SU-DHL-6 (cell line): ENCODE data around the gene RAP1B.

ENCODE experiments used
- H2AFZ ChIP-seq: fragments of 200-600 bp; sonication (generic); 2 replicates; pipeline ENCODE4 v1.6.1; 2014; ENCODE audit warnings: low read depth, mild to moderate bottlenecking, moderate library complexity, mixed read lengths, antibody characterized with exemption, low read length; ENCODE audit not compliant: severe bottlenecking
- H3F3A ChIP-seq: fragments of 200-600 bp; shearing (Covaris generic); 2 replicates; pipeline ENCODE4 v1.6.0; 2016; ENCODE audit warnings: antibody characterized with exemption, mild to moderate bottlenecking; ENCODE audit not compliant: insufficient read depth
- H3K27ac ChIP-seq: fragments of 200-600 bp; sonication (generic); 2 replicates; pipeline ENCODE4 v1.5.1; 2016; ENCODE audit warnings: low read depth, mild to moderate bottlenecking, low read length, moderate library complexity, mixed read lengths
- H3K27me3 ChIP-seq: fragments of 200-600 bp; sonication (generic), shearing (Covaris generic); 2 replicates; pipeline ENCODE4 v1.6.0; 2014; ENCODE audit warnings: mild to moderate bottlenecking, low read length
- H3K36me3 ChIP-seq: fragments of 200-600 bp; sonication (generic); 2 replicates; pipeline ENCODE4 v1.6.1; 2014; ENCODE audit warnings: mild to moderate bottlenecking, low read length, mixed read lengths
- H3K4me2 ChIP-seq: fragments of 300-600, 200-600 bp; shearing (Covaris generic), sonication (generic); 2 replicates; pipeline ENCODE4 v1.6.0; 2014; ENCODE audit warnings: low read length, low read depth, mild to moderate bottlenecking; ENCODE audit not compliant: poor library complexity, severe bottlenecking
- H3K4me3 ChIP-seq: fragments of 200-600 bp; sonication (generic); 2 replicates; pipeline ENCODE4 v1.5.1; 2014; ENCODE audit warnings: antibody characterized with exemption, low read length, mild to moderate bottlenecking, mixed read lengths; ENCODE audit not compliant: insufficient read depth, poor library complexity, severe bottlenecking
- H3K79me2 ChIP-seq: fragments of 200-600 bp; sonication (generic); 2 replicates; pipeline ENCODE4 v1.6.1; 2014; ENCODE audit warnings: mild to moderate bottlenecking, low read length, moderate library complexity; ENCODE audit not compliant: insufficient read depth
- H3K9ac ChIP-seq: fragments of 200-600 bp; sonication (generic); 2 replicates; pipeline ENCODE4 v1.7.0; 2014; ENCODE audit warnings: mild to moderate bottlenecking, low read length
- H3K9me2 ChIP-seq: fragments of 200-600 bp; sonication (generic); replicated peaks from 2 replicates; pipeline ENCODE4 v1.6.1; 2014; ENCODE audit warnings: low read length; ENCODE audit not compliant: insufficient read depth
- H3K9me3 ChIP-seq: fragments of 200-600 bp; sonication (generic); 2 replicates; pipeline ENCODE4 v1.6.1; 2014; ENCODE audit warnings: low read length, mixed read lengths; ENCODE audit not compliant: insufficient read depth
- H4K20me1 ChIP-seq: fragments of 200-600 bp; sonication (generic); 2 replicates; pipeline ENCODE4 v1.6.1; 2014; ENCODE audit warnings: low read depth, mild to moderate bottlenecking, antibody characterized with exemption, low read length, moderate library complexity, mixed read lengths
- EZH2phosphoT487 ChIP-seq: fragments of 200-600 bp; sonication (generic), shearing (Covaris generic); conservative IDR thresholded peaks from 2 replicates; pipeline ENCODE4 v1.6.1; 2018; ENCODE audit warnings: mild to moderate bottlenecking, antibody characterized with exemption, low read length, moderate library complexity, mixed read lengths
- TF ChIP-seq, protein P1 (sequence below): fragments of 200-600 bp; sonication (generic); IDR thresholded peaks from one replicate; pipeline ENCODE4 v1.5.1; 2017; ENCODE audit warnings: antibody characterized with exemption, mild to moderate bottlenecking, low read length, moderate library complexity; ENCODE audit not compliant: insufficient read depth, poor library complexity, severe bottlenecking

Gene RAP1B

DNA sequence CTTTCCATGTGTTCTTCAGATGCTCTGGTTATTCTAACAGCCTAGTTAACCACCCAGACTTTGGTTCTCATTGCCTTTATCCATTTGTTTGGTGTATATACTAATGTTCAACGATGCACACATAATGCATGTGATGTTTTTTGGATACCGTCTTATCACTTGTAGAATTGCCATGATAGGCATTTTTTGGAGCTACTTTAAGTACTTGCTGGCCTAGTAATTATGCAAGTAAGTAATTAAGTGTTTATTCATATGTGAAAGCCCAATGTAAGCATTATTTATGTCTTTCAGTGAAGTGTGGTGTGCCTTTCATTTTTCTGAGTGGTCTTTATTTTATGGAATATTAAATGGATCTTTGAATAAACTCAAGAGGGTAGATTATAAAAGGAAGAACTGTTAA, 14.2 kb downstream of the RAP1B start:
- Histone ChIP-seq H3K9ac (no peak overlapping the region), H3K9me2 (no peaks in the 10 kb centered on the region), H3K27me3 (no peaks in the 10 kb centered on the region), H3K79me2 (peaks cover 100% of the 10 kb centered on the region), H3K36me3 (peaks cover 23% of the 10 kb centered on the region), H3K9me3 (no peaks in the 10 kb centered on the region), H4K20me1 (peaks cover 22% of the 10 kb centered on the region), H3K27ac (no peak overlapping the region), H2AFZ (no peak overlapping the region), H3K4me3 (no peak overlapping the region), H3F3A (peaks cover 18% of the 10 kb centered on the region), H3K4me2 (no peak overlapping the region)
- TF ChIP-seq, protein P1, sequence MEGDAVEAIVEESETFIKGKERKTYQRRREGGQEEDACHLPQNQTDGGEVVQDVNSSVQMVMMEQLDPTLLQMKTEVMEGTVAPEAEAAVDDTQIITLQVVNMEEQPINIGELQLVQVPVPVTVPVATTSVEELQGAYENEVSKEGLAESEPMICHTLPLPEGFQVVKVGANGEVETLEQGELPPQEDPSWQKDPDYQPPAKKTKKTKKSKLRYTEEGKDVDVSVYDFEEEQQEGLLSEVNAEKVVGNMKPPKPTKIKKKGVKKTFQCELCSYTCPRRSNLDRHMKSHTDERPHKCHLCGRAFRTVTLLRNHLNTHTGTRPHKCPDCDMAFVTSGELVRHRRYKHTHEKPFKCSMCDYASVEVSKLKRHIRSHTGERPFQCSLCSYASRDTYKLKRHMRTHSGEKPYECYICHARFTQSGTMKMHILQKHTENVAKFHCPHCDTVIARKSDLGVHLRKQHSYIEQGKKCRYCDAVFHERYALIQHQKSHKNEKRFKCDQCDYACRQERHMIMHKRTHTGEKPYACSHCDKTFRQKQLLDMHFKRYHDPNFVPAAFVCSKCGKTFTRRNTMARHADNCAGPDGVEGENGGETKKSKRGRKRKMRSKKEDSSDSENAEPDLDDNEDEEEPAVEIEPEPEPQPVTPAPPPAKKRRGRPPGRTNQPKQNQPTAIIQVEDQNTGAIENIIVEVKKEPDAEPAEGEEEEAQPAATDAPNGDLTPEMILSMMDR: no peak
- TF ChIP-seq EZH2phosphoT487: no peak

DNA sequence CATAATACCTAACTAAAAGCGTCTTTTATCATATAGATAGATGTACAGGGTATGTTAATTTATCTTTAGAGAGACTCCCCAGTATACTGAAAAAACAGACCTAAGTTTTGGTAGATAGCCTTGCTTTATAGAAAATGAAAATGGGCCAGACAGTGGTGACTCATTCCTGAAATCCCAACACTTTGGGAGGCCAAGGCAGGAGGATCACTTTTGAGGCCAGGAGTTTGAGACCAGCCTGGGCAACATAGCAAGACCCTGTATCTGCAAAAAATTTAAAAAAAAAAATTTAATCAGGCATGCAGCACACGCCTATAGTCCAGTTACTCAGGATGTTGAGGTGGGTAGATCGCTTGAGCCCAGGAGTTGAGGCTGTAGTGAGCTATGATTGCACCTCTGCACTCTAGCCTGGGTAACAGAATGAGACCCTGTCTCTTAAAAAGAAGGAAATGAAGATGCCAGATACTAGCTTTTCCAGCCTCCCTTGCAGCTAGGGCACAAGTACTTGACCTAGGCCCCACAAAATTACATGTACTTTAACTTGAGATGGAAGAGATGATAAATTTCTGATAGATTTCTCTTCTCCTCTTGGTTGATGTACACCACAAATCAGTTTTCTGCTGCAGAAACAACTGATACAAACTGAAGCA, 17.1 kb downstream of the RAP1B start:
- peaks cover 23% of the 10 kb centered on the region for H3K36me3 ChIP-seq
- H2AFZ ChIP-seq: no peak overlapping the region
- no peaks in the 10 kb centered on the region for H3K9me2 ChIP-seq
- H3F3A ChIP-seq: peaks cover 34% of the 10 kb centered on the region
- peaks cover 100% of the 10 kb centered on the region for H3K79me2 ChIP-seq
- H3K9me3 ChIP-seq: no peaks in the 10 kb centered on the region
- no peak overlapping the region for H3K4me2 ChIP-seq
- no peak overlapping the region for H3K9ac ChIP-seq
- H4K20me1 ChIP-seq: peaks cover 27% of the 10 kb centered on the region
- peak overlapping the region; percentile 61; the same call in 1 of the 2 replicates for H3K27ac ChIP-seq
- no peak for TF ChIP-seq EZH2phosphoT487
- TF ChIP-seq, protein P1: no peak
- no peaks in the 10 kb centered on the region for H3K27me3 ChIP-seq
- no peak overlapping the region for H3K4me3 ChIP-seq

DNA sequence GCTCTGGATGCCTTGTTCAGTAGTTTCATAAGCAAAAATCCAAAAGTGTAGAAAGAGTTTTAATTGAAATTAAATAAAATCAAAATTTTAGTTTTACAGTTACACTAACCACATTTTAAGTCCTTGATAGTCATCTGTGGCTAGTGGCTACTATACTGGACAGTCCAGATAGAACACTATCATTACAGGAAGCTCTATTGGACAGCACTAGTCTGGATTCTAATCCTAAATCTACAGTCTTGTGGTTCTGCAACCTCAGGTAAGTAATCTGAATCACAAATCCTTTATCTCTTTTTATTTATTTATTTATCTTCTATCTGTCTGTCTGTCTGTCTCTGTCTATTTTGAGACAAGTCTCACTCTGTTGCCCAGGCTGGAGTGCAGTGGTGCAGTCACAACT, 18.0 kb downstream of the RAP1B start:
- H4K20me1 ChIP-seq: peaks cover 25% of the 10 kb centered on the region; the same call in 1 of the 2 replicates
- no peak overlapping the region for H2AFZ ChIP-seq
- no peaks in the 10 kb centered on the region for H3K27me3 ChIP-seq
- peak overlapping the region; percentile 50 for H3K4me2 ChIP-seq
- peaks cover 100% of the 10 kb centered on the region for H3K79me2 ChIP-seq
- peak overlapping the region; percentile 61 for H3K27ac ChIP-seq
- H3K9me3 ChIP-seq: no peaks in the 10 kb centered on the region
- no peak overlapping the region for H3K4me3 ChIP-seq
- H3F3A ChIP-seq: peaks cover 34% of the 10 kb centered on the region
- no peak overlapping the region for H3K9ac ChIP-seq
- H3K36me3 ChIP-seq: peaks cover 23% of the 10 kb centered on the region
- TF ChIP-seq EZH2phosphoT487: no peak
- H3K9me2 ChIP-seq: no peaks in the 10 kb centered on the region

DNA sequence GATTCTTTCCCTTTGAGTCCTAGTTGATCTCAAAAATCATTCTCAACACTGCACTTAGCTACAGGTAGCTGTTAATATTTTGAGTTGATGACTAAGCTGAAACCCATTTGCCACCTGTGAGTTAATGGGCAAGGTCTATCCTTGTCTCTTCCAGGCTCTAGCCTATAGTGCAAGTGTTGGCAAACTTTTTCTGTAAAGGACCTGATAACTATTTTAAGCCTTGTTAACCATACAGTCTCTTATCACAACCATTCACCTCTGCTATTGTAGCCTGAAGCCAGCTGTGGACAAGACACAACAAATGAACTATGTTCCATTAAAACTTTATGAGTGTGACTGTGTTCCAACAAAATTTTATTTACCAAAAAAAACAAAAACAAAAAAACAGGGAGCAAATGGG, 19.4 kb downstream of the RAP1B start:
- H3K27ac ChIP-seq: peak overlapping the region; percentile 61

More for the DNA sequence above, 19.4 kb downstream of the RAP1B start:
- Histone ChIP-seq H2AFZ (no peak overlapping the region), H4K20me1 (peaks cover 30% of the 10 kb centered on the region; the same call in 1 of the 2 replicates), H3K79me2 (peaks cover 100% of the 10 kb centered on the region), H3K36me3 (peaks cover 20% of the 10 kb centered on the region), H3K4me2 (peak overlapping the region; percentile 50), H3K4me3 (no peak overlapping the region), H3K27me3 (no peaks in the 10 kb centered on the region), H3K9ac (no peak overlapping the region), H3K9me2 (no peaks in the 10 kb centered on the region), H3F3A (peaks cover 44% of the 10 kb centered on the region), H3K9me3 (no peaks in the 10 kb centered on the region)
- TF ChIP-seq, protein P1: no peak
- no peak for TF ChIP-seq EZH2phosphoT487
